NCI-H2081 treated with DMSO at 0.1 percent for 48 hours (cell line): ENCODE measurements around the gene ADAMTS2.

Source experiments
- DNase-seq: peaks from one replicate; lab custom pipeline; 2025; lab: John Stamatoyannopoulos, UW

ADAMTS2 gene

DNA sequence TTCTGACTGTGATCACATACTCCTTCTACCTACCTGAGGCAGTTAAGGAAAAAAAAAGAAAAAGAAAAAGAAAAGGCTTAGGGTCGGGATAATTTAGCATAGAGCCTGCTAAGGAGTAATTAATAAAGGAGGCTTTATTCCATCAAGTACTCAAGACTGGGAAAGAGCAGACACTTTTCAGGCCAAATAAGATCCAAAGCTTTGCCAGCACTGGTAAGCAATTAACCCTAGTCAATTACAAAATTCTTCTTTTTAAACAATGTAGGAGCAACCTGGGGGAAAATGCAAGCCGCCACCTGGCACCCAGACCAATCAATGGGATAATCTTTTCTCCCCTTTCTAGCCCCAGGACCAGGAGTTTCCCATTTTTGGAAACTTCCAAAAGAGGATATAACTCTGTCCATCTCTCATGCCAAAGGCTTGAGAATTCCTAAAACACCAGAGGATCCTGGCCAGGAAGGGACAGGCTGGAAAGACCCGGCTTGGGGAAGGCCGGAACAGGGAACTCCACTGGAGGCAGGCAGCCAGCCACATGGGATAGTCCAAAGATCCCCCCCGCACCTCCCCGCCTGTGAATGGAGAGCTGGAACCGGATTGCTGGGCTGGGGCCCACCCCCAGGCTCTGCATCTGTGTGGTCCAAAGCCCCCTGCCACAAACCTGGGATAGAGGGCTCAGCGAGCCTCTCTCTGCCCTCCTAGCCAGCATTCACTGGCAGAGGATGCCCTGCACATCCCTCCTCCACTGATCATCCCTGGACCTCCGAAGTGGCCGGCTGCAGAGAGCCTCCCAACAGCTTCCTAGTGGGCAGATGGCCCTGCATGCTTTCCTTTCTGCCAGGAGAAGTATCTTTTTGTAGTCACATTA lies 167.3 kb downstream of the ADAMTS2 start:
- DNase-seq: no peak

DNA sequence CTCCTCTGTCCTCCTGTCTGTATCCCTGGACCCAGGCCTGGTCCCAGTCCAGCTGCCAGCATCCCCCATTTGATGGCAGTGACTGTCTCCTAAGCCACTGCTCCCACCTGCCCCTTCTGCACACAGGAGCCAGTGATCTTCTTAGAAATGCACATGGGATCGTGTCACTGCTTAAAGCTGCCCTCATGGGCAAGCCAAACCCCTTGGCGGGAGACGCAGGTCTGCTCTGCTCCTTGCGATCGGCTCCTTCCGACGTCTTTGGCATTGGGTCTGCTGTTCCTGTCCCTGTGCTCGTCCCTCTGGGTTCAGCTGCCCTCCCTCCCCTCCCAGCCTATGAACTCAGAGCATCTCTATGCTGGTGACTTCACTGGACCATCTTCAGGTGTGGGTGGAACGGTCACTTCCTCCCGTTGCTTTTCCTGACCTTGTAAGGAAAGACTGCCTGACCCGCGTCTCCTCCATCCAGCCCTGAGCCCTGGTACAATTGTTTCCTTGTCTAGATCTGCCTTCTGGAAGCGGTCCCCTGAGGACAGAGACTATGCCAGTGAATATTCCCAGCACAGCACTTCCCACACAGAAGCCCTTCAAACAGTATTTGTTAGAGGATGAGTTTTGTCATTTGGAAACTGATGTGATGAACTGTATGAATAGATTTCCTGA lies 168.6 kb downstream of the ADAMTS2 start:
- DNase-seq: no peak

DNA sequence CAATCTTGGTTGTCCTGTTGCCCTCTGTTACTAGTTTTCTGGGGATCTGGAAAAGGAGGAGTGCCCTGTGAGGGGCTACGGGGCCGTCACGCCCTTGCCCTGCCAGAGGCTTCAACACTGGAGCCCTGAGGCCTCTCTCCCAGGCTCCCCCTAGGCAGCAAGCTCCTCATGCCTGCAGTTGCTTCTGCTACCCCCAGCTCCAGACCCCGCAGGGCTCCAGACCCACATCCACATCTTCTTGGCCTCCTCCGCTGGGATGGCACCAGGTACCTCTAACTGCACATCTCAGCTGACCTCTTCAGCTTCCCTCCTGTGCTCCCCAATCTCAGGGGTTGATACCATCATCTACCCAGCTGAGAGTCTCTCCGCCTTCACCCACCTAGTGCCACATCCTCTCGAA lies 169.1 kb downstream of the ADAMTS2 start:
- DNase-seq: no peak

DNA sequence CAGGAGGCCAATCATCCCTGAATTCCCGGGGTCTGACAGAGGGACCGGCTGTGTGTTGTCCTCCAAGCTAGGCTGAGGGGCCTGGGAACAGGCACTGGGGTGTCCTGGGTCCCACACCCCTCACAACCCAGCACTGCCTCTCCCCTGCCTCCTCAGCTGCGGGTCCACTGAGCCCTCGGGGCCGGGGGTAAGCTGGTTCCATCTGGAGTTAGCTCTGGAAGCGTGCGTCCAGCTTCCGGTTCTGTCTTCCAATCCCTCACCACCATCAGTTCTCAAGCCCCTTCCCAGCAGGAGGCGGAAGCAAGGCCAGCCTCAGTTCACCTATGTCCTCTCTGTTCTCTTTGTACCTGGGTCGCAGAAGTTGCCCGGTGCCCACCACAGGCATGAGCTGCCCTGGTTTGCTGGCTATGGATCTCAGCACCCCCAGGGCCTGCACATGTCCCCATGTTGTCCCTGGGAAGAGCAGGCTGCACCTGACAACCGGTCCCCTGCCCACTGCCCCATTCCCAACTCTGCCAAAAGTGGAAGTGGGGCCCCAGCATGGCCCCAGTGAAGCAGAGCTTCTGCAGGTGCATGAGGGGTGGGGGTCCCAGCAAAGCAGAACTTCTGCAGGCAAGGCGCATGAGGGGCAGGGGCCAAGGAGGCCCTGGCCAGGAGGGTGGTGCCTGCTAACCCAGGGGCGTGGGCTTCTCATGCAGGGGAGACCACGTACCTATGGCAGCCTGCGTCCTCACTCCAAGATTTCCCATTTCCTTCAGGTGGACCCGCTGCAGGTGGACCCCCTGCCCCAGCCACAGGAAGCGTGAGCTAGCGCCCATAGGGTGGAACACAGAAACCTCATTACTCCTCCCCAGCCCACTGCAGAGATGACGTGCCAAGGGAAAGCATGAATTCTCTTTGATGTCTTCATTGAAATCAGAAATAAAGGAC lies 173.2 kb downstream of the ADAMTS2 start:
- no peak for DNase-seq

DNA sequence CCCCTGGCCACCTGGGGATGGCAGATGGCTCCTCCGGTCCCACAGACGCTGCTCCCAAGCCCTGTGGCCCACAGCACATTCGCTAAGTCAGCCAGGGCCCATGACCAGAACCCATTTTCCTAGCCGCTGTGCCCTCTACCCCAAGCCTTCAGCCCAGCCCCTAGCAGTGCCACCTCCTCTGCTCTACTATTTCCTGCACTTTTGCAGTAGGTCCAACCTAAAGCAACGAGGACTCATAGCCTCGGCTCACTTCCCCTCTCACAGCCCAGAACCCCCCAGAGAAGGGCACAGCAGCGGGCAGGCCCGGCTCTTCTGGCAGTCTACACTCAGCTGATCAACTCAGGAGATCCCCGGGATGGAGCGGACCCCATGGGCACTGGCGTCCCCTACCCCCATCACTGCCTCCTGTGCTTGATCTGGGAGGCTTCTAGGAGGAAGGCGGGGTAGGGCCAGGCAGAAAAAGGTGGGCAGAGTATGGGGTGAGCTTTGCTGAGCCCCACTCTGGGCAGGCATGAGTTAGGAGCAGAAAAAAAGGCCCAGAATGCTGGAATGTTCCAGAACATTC lies 173.9 kb downstream of the ADAMTS2 start:
- no peak for DNase-seq

DNA sequence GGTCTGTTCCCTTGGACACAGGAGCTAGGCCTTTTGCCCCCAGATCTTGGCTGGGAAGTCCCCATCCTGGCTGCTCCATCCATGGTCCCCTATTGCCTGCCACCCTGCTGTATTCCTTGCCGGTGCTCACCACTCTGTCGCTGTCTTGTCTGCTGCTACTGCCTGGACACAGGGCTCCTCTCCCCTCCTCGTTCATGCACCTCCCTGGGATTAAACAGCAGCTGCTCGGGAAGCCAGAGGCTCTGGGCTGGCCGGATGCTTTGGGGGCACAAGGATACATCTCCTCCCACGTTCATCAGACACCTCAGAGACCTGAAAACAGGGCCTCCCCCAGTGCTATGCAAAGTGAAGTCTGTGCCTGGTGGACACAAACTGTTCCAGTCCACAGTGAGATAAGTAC lies 174.7 kb downstream of the ADAMTS2 start:
- DNase-seq: no peak

DNA sequence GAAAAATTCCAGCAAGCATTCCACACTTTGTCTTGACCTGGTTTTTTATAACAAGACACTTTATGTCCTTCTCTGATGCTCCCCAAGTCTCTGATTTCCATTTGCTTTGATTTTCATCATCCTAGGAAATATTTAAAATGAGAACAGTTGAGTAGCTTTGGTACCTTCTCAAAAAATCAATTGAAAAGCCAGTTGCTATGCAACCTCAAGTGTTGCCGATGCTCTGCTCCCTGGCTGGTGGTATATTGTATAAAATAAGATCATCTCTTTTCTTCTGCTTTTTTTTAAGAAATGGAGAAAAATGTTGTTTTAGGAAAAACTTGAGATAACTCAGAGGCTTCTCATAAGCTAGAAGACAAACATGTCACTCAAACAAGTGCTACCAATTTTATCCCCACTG lies 175.4 kb downstream of the ADAMTS2 start:
- no peak for DNase-seq

DNA sequence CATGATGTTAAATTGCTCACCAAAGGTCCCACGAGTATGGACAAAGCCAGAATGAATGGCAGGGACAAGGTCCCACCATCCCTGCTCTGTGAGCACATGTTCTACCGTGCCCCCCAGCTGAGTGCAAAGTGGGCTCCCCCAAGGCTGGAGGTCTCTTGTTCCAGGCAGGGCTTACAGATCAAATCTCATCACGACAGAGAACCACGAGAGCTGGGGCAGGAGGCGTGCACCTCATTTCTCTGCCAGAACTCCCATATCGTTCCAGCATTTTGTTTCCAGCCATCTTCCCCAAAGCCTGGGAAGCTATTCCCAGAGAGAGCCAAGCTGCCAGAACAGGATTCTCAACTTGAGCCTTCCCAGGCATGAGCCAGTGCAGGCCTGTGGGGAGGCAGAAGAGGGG lies 176.6 kb downstream of the ADAMTS2 start:
- DNase-seq: no peak

DNA sequence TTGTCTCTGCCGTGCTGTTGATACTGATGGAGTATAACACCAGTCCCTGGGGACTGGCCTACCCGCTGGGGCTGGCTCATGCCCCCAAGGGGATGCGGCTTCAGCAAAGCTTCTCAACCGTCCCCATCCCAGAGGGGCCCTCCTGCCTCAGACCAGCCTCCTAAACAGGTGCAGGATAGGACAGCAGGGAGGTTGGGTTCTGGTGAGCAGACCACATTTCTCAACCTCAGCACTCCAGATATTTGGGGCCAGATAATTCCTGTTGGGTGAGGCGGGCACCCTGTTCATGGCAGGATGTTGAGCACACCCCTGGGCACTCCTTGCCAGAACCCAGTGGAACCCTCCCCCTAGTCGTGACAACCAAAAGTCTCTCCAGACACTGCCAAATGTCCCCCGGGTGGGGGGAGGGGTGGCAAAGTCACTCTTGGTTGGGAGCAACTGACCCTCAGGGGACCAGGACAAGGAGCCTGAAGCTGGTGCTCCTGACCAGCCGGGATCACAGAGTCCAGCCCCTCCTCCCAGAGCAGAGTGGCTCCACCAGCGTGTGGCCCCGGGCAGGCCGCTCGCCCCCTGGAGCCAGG lies 177.3 kb downstream of the ADAMTS2 start:
- DNase-seq: no peak

DNA sequence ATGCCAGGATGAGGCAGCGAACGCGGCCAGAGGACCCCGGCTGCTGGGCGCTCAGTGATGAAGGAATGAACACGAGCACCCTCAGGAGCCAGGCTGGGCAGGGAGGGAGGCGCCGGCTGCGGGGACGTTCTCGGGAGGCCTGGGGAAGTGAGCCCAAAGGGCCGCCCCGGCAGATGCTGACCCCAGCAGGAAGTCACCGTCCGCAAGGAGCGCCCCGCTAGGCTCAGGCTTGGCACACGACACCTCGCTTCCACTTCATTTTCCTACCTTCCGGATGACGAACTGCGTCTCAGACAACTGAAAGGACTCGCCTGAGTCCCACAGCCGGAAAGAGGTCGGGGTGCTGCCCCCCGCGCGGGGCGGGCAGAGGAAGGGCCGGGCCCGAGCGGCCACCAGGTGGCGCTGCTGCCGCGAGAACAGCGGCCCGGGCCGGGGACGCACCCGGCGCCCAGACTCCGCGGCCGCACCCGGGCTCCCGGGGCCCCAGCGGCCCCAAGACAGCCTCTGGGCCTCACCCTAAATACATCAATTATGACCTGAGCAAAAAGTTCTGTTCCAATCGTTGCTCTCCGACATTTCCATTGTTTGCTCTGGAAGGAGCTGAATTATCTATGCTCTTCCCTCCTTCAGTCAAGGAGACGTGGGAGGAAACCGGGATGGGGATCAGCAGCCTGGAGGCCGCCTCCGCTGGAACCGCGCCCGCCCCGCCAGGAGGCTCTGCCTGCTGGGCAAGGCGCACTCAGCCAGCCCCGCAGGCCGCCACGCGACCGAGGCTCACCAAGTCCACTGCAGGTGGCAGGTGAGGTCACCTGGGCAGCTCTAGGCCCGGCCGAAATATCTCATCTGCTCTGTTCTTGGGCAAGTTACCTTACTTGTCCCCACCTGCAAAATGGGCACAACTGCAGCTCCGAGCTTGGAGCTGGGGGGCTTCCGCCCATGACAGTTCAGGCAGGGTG lies 178.1 kb downstream of the ADAMTS2 start:
- DNase-seq: no peak

DNA sequence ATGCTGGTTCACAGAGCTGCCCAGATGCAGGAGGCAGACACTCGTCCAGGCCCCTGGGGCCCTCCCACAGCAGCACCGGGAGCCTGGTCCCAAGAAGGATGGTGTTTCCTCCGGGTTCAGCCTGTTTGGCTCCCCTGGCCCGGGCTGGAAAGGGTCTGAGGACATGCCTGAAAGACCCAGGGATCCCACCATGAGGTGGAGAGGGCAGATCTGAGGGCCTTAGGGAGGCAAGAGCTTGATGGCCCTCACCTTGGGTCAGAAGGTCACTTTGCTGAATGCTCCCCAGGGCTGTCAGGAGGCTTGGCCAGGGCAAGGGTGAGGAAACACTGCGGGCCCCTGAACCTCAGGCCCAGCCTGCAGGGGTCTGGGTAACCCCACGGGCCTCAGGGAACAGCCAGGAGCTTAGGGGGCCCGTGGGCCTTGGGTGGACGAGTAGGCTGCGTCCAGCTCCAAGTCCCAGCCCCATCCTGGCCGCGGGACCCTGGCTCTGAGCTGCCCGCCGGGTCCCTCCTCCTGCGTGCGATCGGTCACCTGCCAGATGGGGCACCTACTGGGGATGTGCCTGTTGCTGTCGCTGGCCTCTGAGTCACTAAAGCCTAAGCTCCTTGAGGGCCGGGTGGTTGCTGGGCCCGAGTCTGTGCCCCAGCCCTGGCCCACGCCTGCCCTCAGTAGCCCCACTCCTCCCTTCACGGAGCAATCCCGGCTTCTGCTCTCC lies 178.9 kb downstream of the ADAMTS2 start:
- DNase-seq: no peak

DNA sequence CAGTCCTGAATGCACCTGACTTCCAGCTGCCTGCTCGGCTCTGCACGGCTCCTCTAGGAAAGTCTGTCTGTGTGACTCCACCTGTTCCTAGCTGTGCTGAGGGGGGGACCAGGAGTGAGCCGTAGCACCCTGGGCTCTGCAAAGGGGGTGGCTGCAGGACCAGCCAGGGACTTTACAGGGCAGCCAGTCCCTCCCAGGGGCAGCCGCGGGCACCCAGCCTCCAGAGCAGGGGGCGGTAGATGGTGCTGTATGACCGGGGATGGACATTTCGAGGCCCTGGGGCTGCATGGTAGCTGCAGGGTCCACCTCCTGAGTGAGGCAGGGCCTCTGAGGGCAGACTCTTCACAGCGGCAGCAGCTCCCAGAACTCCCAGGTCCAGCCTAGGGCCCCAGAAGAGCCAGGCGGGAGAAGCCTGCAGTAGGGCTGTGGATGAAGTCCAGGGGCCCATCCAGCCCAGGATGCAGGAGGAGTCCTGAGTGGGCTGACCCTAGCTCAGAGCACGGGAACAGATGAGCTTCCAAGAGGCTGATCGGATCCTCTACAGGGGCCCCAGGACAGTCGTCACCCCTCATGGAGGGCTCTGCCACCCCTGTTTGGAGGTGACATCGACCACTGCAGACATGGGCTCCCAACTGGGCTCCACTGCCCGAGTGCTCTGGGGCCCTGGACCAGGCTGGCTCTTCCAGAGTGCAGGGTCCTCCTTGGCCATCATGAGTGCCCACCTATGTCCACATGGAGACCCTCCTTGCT lies 179.7 kb downstream of the ADAMTS2 start:
- DNase-seq: no peak

DNA sequence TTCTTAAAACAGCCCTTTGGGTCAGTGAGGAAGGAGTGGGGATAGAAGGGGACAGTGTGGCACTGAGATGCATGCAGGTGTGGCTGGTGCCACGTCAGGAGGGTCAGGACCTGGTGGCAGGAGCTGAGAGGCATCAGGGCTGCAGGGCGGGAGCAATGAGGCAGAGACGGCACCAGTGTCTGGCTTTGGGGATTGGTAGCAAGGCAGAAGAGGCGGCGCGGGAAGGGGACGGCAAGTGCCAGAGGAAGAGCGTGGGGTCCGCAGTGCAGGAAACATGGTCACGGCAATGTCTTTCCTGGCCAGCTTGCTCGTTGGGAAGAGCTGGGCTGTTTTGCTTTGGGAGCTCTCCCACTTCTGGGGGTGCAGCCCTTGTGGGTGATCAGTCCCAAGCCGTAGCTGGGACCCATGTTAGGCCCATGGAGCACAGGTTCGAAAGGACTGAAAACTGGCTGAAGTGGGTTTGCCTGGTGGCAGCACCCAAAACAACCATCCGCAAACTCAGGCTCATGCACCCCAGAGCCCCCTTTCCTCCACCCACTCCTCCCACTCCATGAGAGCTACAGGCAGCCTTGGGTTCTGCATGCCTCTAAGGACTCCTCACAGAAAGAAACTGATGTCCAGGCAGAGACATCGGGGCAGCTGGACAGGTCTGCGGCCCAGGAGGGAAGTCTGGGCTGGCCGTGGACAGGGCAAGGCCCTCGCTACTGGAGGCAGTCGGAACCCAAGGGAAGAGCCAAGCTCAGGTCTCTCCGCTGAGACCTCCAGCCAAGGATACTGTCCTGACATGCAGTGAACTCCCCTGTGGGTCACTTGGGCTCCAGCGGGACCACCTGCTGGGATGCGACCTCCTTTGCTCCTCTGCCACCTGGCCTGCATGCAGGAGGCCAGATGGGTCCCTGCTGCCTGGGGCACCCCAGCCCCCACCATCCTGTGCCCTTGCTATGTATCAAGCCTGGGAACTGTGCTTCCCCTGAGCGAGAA lies 180.6 kb downstream of the ADAMTS2 start:
- no peak for DNase-seq

DNA sequence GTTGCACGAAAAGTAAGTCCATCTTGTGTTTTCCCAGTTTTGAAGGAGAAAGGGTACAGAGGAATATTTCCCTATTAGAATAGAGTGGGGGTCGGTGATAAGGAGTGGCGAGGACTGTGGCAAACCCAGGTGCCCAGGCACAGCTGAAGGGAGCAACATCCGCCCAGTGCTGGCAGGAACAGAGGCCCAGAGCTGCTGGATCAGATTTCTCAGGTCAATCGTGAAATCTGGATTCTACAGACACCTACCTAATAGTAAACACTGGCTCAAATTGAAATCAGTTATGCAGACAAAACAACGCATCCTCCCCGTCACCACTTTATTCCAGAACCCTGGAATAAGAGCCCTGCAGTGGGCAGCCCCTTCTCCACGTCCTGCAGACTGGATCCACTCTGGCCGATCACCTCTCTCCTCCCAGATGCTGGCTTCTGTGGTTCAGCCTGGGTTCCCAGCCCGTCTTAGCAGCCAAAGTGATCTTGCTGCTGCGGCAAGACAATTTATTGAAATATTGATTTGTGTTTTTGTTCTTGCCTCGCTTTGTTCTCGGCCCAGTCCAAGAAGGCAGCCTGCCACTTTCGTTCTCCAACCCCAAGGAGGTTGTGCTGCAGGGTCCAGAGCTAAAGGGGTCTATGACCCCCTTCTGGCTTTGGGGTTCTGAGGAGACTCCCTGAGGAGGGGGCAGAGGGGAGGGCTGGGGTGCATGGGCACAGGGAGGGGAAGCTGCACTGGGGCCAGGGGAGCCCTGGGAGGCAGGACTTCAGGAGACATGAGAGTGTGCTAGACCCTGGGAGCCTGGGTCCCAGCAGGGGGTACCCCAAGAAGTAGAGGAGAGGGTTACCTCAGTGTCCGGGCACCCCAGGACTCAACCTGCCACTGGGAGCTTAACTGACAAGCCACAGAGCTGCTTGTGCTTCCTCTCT lies 181.8 kb downstream of the ADAMTS2 start:
- no peak for DNase-seq

DNA sequence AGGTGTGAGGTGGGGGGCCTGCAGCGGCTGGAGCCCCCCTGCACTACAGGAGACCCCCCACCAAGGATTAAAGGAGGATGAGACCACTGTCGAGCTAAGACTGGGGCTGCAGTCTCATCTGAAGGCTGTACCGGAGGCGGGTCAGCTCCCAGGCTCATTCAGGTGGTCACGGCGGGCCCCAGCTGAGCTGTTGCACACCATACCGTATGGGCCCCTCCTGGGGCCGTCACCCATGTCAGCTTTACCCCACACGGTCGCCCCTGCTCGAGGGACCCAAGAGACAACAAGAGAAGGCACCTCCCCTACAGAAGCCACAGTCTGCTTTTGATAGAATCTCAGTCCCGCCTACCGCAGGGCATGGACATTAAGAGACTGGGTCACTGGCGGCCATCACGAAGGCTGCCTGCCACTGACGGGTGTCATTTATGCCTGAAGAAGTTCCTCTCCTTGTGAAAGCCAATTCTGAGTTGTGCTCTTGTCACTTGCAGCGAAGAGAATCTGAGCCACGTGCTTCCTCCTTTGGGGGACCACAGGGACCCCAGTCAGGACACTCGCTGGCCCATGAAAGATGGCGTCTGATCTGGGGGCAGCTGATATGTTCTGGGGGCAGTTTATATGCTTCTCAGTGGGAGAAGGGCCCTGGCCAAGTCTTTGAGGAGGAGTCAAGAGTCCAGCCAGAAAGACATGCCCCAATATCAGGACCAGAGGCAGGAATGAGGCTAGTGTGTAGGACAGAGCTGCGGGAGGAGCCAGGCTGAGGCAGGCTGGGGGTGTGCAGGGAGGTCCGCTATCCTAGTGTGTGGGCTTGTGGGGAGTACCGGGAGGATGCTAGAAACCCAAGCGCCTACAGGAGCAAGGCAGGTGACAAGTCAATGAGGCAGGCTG lies 182.7 kb downstream of the ADAMTS2 start:
- no peak for DNase-seq

DNA sequence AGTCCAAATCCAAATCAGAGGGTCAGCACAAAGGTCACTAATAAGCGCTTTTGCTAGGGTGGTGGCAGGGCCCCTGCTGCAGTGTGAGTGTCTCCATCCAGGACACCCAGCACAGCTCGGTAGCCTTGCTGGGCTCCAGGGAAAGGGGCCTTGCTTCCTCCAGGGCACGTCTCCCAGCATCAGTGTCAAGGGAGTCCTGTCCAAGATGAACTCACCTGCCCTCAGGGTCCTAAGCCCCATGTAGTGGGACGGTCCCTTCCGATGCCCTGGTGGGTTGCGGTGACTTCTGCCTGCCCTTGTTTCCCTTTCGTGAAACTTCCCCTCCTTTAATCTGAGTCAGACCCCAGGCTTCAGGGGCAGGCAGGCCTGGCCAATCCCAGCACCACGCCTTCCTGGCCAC lies 183.4 kb downstream of the ADAMTS2 start:
- DNase-seq: no peak
